Gastrocnemius medialis (tissue), 4 donors: ENCODE results near the gene TENM3.

Experiments
- POLR2A ChIP-seq, 2 donors: fragments of 450-650 bp; IDR thresholded peaks; one replicate each; pipeline ENCODE4 v1.6.1; 2017; ENCODE audit warnings: antibody characterized with exemption in 2 of 2, mild to moderate bottlenecking in 2 of 2, moderate library complexity in 2 of 2
- TF ChIP-seq, protein P1 (sequence below), 5 experiments: fragments of 450-650 bp in 3 of 5; fragments of 200-600 bp in 2 of 5; sonication (generic) in 2 of 5; IDR thresholded peaks in 4 of 5; conservative IDR thresholded peaks in 1 of 5; 1 replicate in 4 of 5; 2 replicates in 1 of 5; pipeline ENCODE4 v1.5.1; 2016 to 2019; ENCODE audit warnings: antibody characterized with exemption in 5 of 5, mild to moderate bottlenecking in 3 of 5, moderate library complexity in 3 of 5

GRCh38 chr4:182277377-182277776 lies 34.2 kb downstream of the TENM3 start:
- TF ChIP-seq POLR2A (IDR thresholded peaks at IDR 0.05) = no peak
- TF ChIP-seq, protein P1, sequence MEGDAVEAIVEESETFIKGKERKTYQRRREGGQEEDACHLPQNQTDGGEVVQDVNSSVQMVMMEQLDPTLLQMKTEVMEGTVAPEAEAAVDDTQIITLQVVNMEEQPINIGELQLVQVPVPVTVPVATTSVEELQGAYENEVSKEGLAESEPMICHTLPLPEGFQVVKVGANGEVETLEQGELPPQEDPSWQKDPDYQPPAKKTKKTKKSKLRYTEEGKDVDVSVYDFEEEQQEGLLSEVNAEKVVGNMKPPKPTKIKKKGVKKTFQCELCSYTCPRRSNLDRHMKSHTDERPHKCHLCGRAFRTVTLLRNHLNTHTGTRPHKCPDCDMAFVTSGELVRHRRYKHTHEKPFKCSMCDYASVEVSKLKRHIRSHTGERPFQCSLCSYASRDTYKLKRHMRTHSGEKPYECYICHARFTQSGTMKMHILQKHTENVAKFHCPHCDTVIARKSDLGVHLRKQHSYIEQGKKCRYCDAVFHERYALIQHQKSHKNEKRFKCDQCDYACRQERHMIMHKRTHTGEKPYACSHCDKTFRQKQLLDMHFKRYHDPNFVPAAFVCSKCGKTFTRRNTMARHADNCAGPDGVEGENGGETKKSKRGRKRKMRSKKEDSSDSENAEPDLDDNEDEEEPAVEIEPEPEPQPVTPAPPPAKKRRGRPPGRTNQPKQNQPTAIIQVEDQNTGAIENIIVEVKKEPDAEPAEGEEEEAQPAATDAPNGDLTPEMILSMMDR (IDR thresholded peaks at IDR 0.05 in 4 of 5, conservative IDR thresholded peaks at IDR 0.05 in 1 of 5) = no peak
